GM19372 (cell line): Measurements from ENCODE around the gene GATAD2B.
"Not testable (repeated sequence)": the region's sequence is repeated elsewhere in the genome, so short reads cannot be mapped to it uniquely, and the experiment has no call there.

Source experiments
- ATAC-seq: cut with Tn5 transposase; IDR thresholded peaks from one replicate; pipeline ENCODE4 v1.9.1; 2021; ENCODE audit warnings: mild to moderate bottlenecking, low read depth, moderate library complexity; ENCODE audit not compliant: unreplicated experiment

GATAD2B gene

DNA sequence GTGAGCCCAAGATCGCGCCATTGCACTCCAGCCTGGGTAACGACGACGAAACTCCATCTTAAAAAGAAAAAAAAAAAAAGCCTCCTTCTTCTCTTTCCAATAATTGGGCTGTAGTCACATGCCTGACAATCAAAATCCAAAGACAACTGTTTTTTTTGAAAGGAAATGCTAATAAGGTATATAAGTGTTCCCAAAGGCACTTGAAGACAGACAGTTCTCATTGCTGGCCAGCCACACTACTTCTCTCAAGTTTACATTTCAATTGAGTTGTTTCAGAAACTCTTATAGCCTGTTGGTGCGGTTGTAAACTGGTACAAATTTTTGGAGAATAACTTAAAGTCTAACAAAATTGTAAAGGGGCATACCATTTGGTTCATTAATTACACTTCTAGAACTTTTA lies 23.3 kb downstream of the GATAD2B start:
- no peak for ATAC-seq

DNA sequence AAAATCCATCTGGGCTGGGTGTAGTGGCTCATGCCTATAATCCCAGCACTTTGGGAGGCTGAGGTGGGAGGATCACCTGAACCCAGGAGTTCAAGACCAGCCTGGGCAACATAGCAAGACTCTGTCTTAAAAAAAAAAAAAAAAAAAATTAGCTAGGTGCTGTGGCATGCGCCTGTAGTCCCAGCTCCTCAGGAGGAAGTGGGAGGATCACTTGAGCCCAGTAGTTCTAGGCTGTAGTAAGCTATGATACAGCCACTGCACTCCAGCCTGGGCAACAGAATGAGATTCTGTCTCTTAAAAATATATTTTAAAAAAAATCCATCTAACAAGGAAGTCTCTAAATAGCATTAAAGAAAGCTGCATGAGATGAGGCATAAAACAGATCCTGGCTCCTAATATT lies 26.9 kb downstream of the GATAD2B start:
- not testable (repeated sequence) for ATAC-seq

DNA sequence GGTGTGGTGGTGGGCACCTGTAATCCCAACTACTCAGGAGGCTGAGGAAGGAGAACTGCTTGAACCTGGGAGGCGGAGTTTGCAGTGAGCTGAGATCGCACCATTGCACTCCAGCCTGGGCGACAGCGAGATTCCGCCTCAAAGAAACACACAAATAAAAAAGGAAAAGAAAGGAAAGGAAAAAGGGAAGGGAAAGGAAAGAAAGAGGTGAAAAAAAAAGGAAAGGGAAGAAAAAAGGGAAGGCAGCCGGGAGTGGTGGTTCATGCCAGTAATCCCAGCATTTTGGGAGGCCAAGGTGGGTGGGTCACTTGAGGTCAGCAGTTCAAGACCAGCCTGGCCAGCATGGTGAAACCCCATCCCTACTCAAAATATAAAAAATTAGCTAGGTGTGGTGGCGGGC lies 31.7 kb downstream of the GATAD2B start:
- ATAC-seq = not testable (repeated sequence)

DNA sequence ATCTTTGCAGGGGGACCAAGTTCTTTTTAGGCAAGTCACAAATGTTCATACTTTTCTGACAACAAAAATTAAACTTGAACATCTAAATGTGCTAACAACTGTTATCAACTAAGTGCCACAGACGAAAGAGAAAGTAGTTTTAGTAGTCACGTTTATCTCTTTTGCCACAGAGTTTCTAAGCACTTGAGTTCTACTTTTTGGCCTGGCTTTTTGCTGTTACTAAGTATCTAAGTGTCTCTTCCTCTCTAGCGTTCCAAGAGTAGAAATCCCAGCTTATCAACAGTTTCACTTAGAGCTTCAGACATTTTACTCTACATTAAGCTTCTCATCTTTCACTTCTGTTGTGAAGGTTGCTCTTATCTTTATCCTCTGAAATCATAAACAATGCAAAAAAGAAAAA lies 34.2 kb downstream of the GATAD2B start:
- no peak for ATAC-seq

DNA sequence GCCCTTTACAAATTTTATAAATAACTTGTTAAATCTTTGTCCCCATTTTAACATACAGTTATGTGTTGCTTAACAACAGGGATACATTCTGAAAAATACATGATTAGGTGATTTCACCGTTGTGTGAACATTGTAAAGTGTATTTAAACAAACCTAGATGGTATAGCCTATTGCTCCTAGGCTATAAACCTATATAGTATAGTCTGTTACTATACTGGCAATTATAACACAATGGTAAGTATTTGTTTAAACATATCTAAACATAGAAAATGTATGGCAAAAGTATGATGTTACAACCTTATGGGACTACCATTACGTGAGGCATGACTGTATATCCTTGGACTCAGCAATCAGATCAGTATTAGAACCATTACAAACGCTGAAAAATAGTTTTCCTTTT lies 36.6 kb downstream of the GATAD2B start:
- ATAC-seq = no peak

DNA sequence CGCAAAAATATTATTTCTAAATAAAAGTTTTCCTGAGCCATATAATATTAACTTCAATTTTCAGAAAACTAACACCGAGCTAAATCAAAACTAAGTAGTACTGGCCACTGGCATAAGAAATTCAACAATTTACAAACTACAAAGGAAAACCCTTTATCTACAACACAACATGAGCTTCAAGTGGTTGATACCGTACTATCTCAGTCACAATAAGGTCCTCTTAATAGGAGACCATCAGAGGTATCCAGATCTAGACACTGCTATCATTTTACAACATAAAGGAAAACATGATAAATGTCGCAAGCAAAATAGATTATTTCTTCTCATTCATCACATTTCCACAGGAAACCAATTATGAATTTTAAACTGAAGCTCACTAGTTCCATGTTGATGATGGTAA lies 39.5 kb downstream of the GATAD2B start:
- no peak for ATAC-seq

DNA sequence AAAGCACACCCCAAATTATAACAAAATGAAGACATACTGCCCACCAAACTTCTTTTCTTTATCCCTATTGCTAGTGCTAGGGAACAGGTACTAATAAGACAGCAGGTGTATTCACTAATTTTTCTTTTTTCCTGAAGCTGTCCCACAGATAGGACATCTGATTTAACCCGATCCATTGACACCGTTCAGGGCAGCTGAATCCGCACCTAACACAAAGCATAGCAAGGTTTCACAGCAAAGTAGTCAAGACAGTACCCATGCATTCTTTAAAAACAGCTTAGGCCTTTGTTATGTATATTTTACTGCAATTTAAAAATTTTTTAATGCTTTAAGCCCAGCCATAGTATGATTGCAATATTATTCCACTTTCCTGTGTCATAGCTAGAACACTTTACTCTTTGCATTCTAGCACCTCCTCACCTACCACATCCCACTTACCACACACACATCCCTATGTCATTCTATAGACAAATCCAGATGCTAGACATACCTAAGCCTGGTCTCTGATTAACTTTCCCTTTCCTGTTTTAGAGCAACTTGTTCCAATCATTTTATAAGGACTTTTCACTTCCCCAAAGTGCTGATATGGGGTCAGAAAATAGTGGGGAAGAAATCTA lies 40.4 kb downstream of the GATAD2B start:
- no peak for ATAC-seq

DNA sequence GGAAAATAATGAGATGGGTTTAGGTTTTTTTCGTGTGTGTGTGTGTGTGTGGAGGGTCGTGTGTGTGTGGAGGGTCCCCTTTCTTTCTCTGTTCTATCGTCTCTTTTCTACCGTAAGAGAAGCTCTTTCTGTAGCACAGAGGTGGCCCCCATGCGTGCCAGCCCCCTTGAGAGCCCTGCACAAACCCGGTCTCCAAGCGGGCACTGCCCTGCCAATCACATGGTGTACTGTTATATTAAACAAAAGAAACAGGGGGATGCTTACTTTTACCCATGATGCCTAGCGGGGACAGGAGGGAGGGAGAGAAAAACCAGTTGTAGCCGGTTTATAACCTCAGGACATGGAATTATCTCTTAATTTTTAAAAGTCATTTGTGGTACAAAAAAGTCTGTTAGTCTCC lies 41.0 kb downstream of the GATAD2B start:
- no peak for ATAC-seq

DNA sequence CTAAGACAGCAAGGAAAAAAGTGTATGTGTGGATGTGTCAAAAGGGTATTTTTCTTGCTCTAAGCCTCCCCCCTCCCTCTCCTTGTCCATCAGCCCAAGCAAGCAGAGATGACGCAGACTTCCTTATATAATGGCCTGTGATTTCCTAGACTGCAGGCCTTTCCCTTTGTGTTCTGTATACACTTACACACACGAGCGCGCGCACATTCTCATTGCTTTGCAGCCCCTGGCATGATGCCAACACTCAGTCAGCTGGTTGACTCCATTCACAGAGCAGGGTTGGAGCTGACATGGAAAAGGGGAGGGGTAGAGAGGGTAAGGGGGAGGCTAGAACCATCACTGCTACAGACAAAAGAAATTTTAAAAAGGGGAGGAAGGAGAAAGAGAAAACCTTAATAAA lies 41.8 kb downstream of the GATAD2B start:
- no peak for ATAC-seq

DNA sequence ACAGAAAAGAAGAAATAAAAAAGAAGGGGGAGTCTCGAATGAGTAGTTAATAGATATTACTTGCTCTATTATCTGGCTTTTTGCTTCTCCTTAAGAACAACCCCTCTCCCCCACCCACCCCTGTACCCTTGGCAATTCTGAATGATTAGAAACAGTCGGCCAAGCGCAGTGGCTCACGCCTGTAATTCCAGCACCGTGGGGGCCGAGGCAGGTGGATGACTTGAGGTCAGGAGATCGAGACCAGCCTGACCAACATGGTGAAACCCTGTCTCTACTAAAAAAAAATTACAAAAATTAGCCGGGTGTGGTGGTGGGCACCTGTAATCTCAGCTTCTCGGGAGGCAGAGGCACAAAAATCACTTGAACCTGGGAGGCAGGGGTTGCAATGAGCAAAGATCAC lies 42.7 kb downstream of the GATAD2B start:
- no peak for ATAC-seq

DNA sequence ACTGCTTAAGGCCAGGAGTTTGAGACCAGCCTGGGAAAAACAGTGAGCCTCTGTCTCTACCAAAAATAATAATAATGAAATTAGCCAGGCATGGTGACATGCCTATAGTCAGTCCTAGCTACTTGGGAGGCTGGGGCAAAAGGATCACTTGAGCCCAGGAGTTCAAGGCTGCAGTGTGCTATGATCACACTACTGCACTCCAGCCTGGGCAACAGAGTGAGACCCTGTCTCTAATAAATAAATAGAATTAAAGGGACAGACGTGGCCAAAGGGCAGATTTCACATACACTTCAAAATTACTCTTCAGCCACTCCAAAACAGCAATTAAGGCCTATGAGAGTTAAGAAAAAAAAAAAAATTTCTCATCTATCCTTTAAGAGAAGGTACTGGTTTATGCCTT lies 45.7 kb downstream of the GATAD2B start:
- no peak for ATAC-seq

DNA sequence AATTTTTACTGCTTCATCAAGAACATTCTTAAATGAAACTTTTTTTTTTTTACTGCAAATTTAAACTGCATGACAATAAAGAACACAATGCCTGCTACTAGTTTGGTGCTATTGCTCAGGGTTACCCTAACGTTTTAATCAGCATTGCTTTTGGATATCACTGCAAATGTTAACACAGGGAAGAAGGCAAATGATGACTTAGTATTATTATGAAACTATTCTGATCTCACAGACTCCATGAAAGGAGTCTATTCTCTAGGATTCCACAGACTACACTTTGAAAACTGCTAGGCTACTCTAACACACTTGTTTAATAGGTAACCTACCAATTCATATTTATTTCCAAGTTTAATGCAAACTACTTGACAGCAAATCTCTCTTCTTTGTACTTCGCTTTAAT lies 49.8 kb downstream of the GATAD2B start:
- ATAC-seq = no peak

DNA sequence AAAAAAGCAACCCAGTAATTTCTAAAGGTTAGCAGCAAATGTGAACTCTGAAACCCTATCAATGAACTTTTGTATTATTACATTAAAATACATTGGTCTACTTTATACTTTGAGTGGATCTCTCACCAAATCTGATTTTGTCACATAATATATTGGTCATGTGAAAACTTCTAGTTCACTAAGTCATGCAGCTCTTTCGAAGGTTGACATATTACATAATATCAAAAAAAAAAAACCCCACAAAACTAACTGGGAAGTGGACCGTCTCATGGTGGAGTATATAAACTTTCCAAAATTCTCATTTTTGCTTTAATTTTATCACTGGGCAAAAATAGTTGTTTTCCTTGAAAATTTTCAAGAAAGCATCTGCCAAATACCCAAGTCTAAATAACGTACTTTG lies 50.4 kb downstream of the GATAD2B start:
- no peak for ATAC-seq

DNA sequence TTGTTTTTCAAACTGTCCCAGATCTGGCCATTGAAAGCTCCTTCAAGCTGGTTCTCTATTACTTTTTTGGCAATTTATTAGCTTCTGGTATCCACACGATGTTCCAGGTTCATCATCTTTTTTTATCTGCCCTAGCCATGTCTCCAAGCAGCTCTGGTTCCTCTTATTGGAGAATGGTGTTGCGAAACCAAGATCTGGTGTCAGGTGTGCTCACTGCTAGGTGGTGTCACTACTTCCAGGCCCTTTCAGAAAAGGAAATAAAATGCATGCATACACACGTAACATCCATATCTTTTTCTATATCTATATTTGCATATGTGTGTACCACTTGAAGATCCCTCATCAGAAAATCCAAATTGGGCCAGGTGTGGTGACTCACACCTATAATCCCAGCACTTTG lies 53.3 kb downstream of the GATAD2B start:
- no peak for ATAC-seq

DNA sequence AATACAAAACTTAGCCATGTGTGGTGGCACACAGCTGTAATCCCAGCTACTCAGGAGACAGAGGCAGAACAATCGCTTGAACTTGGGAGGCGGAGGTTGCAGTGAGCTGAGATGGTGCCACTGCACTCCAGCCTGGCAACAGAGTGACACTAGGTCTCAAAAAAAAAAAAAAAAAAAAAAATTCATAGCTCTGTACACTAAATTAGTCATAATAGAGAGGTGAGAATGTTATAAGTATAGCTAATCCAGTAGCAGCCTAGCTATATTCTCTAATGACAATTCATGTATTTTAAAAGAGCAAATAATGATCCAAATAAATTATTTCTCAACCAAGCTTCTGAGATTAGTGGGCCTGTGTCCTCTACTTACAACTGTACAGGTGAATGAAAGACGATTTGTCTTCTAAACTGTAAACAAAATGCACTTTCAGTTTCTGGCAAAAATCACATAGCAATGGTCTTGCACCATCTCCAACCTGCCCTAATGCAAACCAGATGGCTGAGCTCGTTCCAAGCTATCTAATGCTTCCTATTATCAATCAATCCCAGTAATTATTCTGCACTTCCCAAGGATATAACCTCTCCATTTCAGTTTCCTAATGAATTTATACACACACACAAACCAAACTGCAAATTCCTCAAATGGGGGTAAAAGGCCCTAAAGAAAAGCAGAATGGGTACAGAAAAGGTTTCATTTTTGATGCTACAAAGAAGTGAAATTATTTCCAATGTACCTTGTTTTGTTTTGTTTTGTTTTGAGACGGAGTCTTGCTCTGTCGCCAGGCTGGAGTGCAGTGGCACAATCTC lies 56.5 kb downstream of the GATAD2B start:
- ATAC-seq = no peak

DNA sequence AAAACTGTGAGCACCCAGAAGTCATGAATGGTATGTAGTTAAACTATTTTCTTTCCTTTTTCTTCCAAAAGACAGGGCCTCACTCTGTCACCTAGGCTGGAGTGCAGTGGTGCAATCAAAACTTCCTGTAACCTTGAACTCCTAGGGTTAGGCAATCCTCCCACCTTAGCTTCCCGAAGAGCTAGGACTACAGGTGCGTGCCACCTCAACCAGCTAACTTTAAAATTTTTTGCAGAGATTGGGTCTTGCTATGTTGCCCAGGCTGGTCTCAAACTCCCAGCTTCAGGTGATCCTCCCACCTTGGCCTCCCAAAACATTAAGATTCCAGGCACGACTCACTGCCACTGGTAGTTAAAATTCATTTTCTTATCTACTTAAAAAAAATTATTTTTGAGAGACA lies 62.5 kb downstream of the GATAD2B start:
- no peak for ATAC-seq

DNA sequence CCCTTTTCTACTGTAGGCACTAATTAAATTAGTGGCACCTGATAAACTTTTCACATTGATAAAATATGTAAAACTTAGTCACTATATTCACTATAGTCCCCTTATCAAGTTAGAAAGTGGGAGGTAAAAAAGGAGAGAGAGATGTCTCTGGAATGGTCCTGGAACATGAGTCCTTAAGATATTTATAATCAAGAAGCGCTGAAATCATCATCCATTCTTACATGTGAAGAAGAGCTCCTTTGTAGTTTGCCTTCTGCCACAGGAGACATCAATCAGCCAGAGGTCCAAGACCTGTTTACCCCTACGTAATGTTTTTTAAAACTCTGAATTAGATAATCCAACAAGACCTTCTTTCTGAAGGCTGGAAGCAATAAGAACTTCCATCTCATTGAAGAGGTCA lies 65.3 kb downstream of the GATAD2B start:
- ATAC-seq = no peak

DNA sequence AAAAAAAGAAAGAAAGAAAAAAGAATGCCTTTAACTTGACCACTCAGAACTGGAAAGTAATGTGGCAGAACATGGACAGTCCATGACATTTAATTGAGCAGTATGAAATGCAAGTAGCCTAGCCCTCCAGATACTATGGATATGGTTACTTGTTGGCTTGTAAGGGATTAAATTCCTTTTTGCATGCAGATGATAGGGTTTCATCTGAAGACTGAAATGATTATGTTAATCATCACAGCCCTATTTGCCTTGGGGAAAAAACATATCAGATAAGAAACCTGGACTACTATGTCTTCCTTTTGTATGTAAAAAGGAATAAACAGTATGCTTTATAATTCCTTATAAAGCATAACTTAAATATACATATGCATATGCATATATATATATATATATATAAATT lies 66.0 kb downstream of the GATAD2B start:
- ATAC-seq = no peak

DNA sequence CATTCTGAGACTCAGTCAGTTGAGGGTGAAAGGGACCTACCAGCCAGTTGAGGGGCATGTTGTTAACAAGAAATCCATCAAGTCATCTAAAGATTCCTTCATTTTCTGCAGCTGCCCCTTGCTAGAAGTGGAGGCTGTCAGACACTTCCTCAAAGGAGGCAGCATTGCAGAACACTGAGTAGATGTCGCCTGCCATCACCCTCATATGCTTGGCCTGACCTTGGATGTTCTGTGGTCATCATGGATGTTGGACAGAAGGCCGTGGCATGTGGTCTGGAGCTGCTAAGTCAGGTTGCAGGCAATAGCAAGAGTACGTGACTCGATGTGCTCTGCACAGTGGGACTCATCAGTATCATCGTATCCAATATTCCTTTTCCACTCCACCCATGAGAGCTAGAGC lies 70.6 kb downstream of the GATAD2B start:
- ATAC-seq = no peak

DNA sequence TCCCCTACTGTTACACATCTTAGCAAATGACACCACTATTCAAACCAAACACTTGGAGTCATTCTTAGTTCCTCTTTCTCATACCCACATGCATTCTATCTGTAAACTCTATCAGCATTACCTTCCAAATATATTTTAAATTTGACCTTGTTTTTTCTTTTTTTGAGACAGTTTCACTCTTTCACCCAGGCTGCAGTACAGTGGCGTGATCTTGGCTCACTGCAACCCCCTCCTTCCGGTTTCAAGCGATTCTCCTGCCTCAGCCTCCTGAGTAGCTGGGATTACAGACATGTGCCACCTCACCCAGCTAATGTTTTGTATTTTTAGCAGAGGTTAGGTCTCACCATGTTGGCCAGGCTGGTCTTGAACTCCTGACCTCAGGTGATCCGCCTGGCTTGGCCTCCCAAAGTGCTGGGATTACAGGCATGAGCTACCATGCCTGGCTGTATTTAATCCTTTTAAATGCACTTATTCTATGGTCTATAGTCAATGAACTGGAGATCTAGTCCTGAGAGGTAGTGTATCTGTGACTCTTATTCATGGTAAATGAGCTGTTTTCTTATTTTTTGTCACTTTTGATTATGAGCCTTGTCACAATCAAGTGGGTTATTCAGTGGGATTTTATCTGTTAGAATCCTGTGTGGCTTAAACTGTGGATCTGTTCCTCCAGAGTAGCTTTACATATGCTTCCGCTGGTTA lies 73.1 kb downstream of the GATAD2B start:
- ATAC-seq = peak; percentile 76

DNA sequence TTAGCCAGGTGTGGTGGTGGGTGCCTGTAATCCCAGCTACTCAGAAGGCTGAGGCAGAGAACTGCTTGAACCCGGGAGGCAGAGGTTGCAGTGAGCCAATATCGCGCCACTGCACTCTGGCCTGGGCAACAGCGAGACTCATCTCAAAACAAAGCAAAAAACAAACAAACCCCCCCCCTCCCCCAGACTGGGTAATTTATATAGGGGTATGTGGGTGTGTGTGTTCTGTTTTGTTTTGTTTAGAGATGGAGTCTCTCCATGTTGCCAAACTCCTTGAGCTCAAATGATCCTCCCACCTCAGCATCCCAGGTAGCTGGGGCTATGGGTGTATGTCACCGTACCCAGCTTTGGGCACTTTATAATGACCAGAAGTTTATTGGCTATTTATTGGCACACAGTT lies 74.0 kb downstream of the GATAD2B start:
- no peak for ATAC-seq

DNA sequence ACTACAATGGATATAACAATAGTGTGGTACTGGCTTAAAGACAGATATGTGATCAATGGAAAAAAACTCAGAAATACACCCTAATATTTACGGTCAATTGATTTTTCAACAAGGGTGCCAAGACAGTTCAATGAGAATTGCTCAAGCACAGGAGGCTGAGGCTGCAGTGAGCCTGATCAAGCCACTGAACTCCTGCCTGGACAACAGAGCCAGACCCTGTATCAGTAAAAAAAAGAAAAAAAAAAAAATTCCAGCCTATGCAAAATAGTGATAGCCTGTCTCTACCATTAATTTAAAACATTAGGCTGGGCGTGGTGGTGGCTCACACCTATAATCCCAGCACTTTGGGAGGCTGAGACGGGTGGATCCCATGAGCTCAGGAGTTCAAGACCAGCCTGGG lies 77.6 kb downstream of the GATAD2B start:
- no peak for ATAC-seq
